ENCODE measurements around the gene SLC35F2.

DNA sequence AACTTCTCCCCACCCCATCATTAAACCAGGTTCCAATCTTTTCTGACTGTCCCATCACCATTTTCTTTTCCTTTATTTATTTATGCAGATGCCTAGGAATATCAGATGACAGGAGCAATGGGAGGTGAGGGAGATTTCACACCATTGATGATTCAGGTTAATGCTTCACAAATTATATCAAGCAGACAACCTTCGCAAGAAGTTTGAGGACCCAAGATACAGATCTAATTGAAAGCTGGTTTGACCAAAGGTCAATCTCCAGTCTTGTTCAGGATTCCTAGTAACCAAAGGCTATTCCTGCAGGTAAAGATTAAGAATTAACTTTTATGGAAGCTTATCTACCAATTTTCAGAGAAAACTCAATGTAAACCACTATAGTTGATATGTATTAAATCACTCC lies 54.4 kb downstream of the SLC35F2 start:
- TF ChIP-seq POLR2A (IDR thresholded peaks at IDR 0.05) (no peak), EP300 (IDR thresholded peaks at IDR 0.05) (no peak)

Data from ovary (tissue), 1 donor.